ENCODE results near the gene CIROP. TPM values are rescaled to one million over a fixed set of nuclear protein-coding genes. Genes with fewer than 3 reads are reported as not detected.

CIROP gene
- total RNA-seq, 1 experiment from 2014 or later, result not detected

- H3K18ac ChIP-seq (ENCODE audit: insufficient read length, low read depth, low read length), result peak overlapping the region; percentile 74
- peaks cover 38 to 82% (median 72%) of the 10 kb centered on the region in 3 experiments; a peak in 6 of 7 replicates for H3K36me3 Mint-ChIP-seq (ENCODE audit: insufficient read depth in 1 of 3, low read depth in 3 of 3)
- peaks cover 3% of the 10 kb centered on the region for H4K20me1 ChIP-seq (ENCODE audit: control insufficient read depth, insufficient read depth, insufficient read length)
- peaks cover 11% of the 10 kb centered on the region for H3K79me1 ChIP-seq (ENCODE audit: insufficient read depth, low read depth, low read length, poor library complexity, severe bottlenecking)
- peak overlapping the region; percentile 98 to 100 (median 98) for H3K27ac Mint-ChIP-seq
- no peak overlapping the region for H4K5ac ChIP-seq (ENCODE audit: insufficient read length, low read depth, low read length)
- peak overlapping the region; percentile 93 for H3K9ac ChIP-seq (ENCODE audit: extremely low read depth, insufficient read length, low read length)
- WGBS (ENCODE audit: extremely low coverage, insufficient read length, low lambda C conversion rate), result 100% methylated on average over 1 of the region's 14 CpGs
- no peak overlapping the region; the same call in 1 of the 2 replicates for H3K4ac ChIP-seq (ENCODE audit: low read depth, low read length)
- H2BK5ac ChIP-seq (ENCODE audit: insufficient read length, low read length), result no peak overlapping the region
- H3K4me3 Mint-ChIP-seq, result peak overlapping the region; percentile 87 to 99
- no peak overlapping the region for H2BK20ac ChIP-seq (ENCODE audit: low read depth, low read length, poor library complexity, severe bottlenecking)
- no peak overlapping the region for H2AFZ ChIP-seq (ENCODE audit: low read length)
- H3K23me2 ChIP-seq (ENCODE audit: insufficient read length, low read depth, low read length, poor library complexity, severe bottlenecking), result peaks cover 12% of the 10 kb centered on the region
- H3K23ac ChIP-seq (ENCODE audit: insufficient read length, low read depth, low read length), result no peak overlapping the region
- no peaks in the 10 kb centered on the region; the same call in 1 of the 2 replicates for H3K27me3 Mint-ChIP-seq (ENCODE audit: low read depth)
- H4K91ac ChIP-seq (ENCODE audit: insufficient read length, low read depth, low read length), result no peak overlapping the region
- H3K14ac ChIP-seq (ENCODE audit: insufficient read depth, low read length), result peak overlapping the region; percentile 91; the same call in 1 of the 2 replicates
- H2BK15ac ChIP-seq (ENCODE audit: low read depth, low read length), result no peak overlapping the region
- H2BK120ac ChIP-seq (ENCODE audit: low read depth, low read length, poor library complexity, severe bottlenecking), result no peak overlapping the region
- H3K27me3 ChIP-seq (ENCODE audit: insufficient read depth, low read length), result no peaks in the 10 kb centered on the region
- no peak for TF ChIP-seq CTCF (conservative IDR thresholded peaks at IDR 0.05)
- peak overlapping the region; percentile 98 for H3K4me2 ChIP-seq (ENCODE audit: insufficient read depth, insufficient read length, low read length)
- no peaks in the 10 kb centered on the region for H3K9me3 ChIP-seq (ENCODE audit: control insufficient read depth, low read depth, low read length)
- H3K27ac ChIP-seq (ENCODE audit: insufficient read length, low read depth, low read length), result peak overlapping the region; percentile 28
- H2AK5ac ChIP-seq (ENCODE audit: insufficient read length, low read length), result no peak overlapping the region
- H3K4me1 Mint-ChIP-seq, result peaks cover 35 to 48% of the 10 kb centered on the region in 2 experiments
- H2BK12ac ChIP-seq (ENCODE audit: insufficient read length, low read depth, low read length), result no peak overlapping the region
- DNase-seq, result peak; percentile 94
- no peak overlapping the region for H3T11ph ChIP-seq (ENCODE audit: low read length)
- no peaks in the 10 kb centered on the region for H3K9me3 Mint-ChIP-seq
- peaks cover 5% of the 10 kb centered on the region; the same call in 1 of the 2 replicates for H3K79me2 ChIP-seq (ENCODE audit: insufficient read depth, low read length)
- no peak overlapping the region for H3K56ac ChIP-seq (ENCODE audit: insufficient read length, low read depth, low read length)
- 0 out of 2 replicates have a peak, but pooled peaks cover 3% of the 10 kb centered on the region for H3K4me1 ChIP-seq (ENCODE audit: insufficient read depth, low read length)
- H4K8ac ChIP-seq (replicated peaks; ENCODE audit: insufficient read length, low read depth, low read length), result no peak overlapping the region
These were observed 33.4 kb downstream of the CIROP start for GRCh38 chr14:23071244-23071920.

Measured in H9 (cell line).